GF-D8 (cell line): Measurements from ENCODE around the gene CTNNA2.
A peak's percentile ranks its signal among the peaks of the same experiment; 100 is the strongest.

ENCODE experiments used
- DNase-seq: peaks from one replicate; lab custom pipeline; 2025; lab: John Stamatoyannopoulos, UW

Gene CTNNA2

DNA sequence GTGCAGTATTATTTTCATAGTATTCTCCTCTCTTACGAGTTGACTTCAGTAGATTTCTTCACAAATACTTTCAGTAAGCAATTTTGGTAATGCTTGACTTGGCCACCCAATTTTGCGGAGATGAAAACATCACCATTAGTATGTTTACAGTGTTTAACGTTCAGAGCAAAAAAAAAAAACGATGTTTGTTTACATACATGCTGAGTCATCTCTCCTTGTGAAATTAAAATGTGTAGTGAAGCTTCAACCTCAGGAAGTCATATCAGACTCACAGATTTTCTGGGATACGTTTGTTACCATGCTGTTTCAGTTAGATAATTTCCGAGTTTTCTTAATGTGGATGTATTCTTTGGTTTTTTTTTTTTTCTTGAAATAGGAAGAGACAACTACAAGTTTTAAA, 100.1 kb downstream of the CTNNA2 start:
- DNase-seq, result no peak

DNA sequence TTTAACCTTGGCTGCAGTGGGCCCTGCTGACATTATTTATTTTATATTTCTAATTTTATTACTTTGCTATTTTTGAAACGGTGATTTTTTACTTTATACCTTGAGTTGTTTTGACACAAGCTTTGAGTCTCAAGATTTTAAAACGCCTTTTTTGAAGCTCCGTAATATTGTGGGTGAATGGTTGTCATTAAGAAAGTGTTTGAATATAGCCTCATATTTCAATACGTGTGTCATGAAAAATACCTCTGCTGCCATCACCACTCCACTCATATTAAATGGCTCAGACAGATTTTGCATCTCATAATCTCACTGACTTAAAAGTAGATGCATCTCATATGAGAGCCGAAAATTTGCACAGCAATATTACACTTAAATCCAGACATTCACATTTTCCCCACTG, 106.6 kb downstream of the CTNNA2 start:
- DNase-seq, result no peak

DNA sequence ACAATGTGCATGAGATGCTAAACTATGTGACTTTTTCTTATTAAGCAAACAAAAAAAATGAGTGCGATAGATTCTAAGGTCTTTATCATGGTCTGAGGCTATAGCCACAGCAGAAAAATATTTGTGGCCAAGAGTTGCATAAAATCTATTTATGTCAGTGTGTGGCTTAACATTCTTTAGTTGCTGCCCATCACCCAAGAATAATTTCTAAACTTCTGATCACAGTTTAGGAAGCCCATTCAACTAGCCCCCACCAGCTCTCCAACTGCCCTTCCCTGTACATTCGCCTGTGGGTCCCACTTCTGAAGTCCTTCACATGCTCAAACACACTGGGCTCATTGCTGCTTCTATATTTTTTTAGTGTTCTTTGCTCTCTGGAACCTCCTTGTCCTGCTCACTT, 107.1 kb downstream of the CTNNA2 start:
- no peak for DNase-seq

GRCh38 chr2:79620679-79621078, 107.8 kb downstream of the CTNNA2 start:
- DNase-seq, result no peak

DNA sequence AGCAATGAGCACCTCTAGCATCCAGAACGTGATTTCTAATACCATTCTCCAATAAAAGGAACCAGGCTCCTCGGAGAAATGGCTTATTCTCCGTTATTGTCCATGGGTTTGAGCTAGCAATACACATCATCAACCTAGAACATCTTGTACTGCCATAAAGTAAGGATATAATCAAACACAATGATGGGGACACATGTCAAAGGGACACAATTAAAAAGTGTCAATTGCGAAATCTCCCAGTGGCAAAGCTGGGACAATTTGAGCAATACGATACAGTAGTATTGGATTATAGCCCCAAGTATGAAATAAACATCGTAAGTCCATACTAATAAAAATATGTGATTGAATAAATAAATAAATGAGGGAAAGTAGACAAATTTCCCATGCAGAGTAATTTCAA, 108.4 kb downstream of the CTNNA2 start:
- DNase-seq, result no peak

GRCh38 chr2:79621755-79622154, 108.9 kb downstream of the CTNNA2 start:
- DNase-seq, result no peak

- DNase-seq, result no peak
These were observed 109.7 kb downstream of the CTNNA2 start for GRCh38 chr2:79622508-79622907.

- DNase-seq, result peak; percentile 1
These were observed 114.4 kb downstream of the CTNNA2 start for GRCh38 chr2:79627237-79627636.

DNA sequence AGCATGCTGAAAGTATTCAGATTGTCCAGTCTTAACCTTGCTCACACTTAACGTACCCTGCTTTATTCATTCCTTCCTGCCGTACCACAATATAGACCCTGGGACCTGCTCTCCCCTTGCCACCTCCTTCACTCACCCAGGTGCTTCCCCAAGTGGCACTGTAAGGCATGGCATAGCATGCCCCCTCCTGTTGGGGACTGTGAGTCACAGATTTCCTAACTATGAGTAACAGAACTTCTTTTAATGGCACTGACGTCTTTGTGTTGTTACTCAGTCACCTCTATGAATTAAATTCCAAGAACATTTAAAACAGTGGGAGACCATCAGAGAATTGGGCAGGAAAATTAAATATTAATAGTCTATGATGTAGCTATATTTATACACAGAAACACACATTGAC, 117.2 kb downstream of the CTNNA2 start:
- no peak for DNase-seq

- no peak for DNase-seq
These were observed 118.2 kb downstream of the CTNNA2 start for GRCh38 chr2:79630972-79631557.

DNA sequence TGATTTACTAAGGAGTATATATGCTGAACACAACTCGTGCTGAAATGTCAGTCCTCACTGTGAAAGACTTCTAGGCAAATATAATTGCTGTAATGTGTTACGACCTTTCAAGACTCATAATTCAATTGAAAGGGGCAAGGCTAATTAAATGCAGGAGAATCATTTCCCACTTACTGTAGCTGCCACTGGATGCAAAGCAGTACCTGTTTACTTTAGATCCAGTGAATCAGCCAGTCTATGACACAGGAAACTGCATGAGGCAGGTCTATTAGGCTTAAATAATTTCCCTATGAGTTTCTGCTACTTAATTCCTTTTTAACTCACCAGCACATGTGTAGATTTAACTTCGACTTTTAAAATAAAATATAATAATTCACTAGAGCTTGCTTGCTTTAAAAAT, 125.6 kb downstream of the CTNNA2 start:
- DNase-seq, result no peak

- no peak for DNase-seq
These were observed 126.1 kb downstream of the CTNNA2 start for GRCh38 chr2:79638954-79639353.

- no peak for DNase-seq
These were observed 127.2 kb downstream of the CTNNA2 start for GRCh38 chr2:79640001-79640400.

- no peak for DNase-seq
These were observed 136.7 kb downstream of the CTNNA2 start for GRCh38 chr2:79649531-79649930.

DNA sequence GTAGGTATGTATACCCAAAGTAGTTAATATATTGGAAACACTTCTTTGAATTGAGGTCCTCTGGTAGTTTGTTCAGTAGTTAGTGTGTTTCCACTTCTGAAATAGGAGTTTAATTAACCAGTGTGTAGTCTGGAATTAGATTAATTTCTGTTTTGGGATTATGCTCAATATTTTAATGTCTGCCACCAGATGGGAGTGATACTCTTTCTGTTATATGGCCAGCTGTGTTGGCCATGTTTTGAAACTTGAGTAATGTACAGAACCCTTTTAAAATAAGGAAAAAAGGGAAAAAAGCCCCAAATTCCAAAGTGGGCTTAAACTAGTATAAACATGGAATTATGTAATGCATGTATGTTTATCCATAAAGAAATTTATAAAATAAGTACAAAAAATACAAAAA, 147.7 kb downstream of the CTNNA2 start:
- no peak for DNase-seq

- no peak for DNase-seq
These were observed 152.2 kb downstream of the CTNNA2 start for GRCh38 chr2:79665091-79665490.

DNA sequence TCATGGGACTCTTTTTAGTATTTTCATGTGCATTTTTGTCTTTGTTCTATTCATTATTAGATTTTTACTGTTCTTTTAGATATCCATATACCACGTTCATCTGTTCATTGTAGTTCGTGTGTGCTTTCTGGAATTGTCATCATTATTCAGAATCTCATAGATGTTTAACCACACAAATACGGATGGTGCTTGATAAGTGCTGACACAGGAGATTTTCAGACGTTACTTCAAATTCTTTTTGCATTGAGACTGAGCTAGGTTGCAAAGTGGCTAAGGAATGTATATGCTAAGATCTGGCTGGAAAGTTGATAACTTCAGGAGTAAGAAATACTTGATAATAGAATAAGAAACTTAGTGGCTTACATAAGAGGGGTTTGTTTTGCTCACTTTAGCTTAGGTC, 153.6 kb downstream of the CTNNA2 start:
- no peak for DNase-seq

GRCh38 chr2:79669714-79670113, 156.9 kb downstream of the CTNNA2 start:
- no peak for DNase-seq

DNA sequence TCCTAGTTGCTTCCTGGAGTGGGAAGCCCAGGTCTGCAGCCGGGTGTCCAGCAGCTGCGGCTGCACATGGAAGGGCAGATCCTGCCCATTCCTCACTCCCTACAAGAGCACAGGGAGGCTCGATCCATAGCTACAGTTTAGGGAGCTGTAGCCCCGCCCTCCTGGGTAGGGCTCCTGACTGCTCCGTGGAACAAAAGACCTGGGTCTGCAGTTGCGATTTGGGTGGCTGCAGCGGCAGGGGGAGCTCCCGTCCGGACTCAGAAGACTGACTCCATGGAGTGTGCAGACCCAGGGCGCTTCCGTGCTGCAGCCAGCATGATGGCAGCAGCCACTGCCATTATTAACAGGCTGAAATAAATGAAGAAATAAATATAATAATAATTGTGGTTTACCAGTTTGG, 157.3 kb downstream of the CTNNA2 start:
- DNase-seq, result no peak

DNA sequence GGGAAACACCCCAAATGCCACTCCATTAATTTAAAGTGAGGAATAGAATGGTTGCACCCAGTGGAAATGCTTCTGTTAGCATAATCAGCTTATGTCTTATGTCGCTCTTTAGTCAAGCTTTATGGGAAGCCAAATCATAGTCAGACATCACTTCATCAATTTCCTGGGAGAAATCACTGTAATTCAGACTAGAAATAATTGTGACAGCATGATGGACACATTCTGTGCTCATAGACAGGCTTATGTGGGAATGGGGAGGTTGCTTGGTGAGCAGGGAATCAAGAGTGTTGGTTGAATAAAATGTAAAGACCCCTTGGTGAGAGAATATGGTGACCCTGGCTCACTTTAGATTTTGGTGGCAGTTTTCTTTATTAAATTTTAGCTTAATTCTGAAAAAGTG, 174.0 kb downstream of the CTNNA2 start:
- DNase-seq, result no peak

DNA sequence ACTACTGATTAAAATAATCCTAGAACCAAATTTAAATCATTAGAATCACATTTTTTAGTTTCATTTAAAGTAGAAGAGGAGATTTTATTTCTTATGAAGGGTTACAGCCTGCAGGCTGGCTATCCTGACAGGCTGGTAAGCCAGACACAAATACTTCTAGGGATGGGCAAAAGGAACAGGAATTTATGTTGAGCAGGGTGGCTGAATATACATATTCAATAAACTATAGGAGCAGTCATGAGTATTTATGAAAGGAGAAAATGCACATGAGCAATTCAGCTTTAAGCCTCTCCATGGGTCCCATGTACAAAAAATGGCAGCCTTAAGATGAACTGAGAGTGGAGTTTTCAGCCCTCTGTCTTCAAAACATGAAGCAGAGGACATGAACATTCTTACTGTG, 182.4 kb downstream of the CTNNA2 start:
- no peak for DNase-seq

DNA sequence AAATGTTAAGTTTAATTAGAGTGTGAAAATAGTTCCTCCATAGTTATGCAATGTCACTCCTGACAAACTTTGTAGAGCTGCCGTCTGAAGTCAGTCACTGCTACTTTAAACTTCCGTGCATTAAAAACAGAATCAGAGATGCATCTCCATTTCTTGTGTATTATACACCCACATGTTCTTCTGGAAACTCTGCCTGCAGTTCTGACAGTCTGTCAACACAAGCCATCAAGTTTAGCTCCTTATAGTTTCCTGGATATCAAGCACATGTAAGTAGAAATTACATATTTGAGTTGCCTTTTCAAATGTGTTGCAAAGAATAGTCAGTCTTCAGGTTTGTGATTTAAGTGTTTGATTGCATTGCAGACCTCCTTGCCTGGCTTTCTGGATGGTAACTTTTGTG, 184.3 kb downstream of the CTNNA2 start:
- DNase-seq, result no peak

DNA sequence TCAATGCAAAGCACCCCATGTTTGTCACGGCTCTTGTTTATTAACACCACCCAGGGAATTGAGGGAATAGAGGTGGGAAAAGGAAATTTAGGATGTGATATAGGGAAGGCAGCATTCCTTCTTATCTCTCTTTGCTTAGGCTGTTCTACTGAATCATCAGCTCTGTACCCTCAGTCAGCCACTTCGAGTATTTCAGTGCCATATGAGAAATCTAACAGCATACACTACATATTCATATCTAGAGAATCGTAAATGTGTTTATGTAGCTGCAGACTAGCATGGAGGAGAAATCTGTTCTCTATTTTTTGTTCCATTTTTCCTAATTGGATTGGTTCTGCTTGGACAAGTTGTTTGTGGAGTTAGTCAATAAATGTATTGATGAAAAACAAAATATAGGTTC, 187.8 kb downstream of the CTNNA2 start:
- no peak for DNase-seq

DNA sequence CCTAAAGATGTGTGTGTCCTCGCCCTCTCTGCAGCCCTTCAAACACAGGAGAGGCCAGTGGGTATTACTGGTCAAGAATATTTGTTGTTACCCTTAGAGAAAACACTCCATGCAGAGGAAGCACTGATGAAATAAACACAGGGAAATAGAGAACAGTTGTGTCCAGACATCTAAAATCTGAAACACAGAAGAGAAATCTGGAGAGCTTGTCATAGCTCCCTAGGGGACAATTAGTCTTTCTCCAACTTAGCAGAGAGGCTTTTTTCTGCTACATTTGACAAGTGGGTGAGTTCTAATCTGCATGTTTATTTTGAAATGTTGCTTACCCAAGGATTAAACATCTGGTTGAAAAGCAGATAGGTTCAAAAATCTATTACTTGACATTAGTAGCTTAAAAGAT, 190.1 kb downstream of the CTNNA2 start:
- no peak for DNase-seq

DNA sequence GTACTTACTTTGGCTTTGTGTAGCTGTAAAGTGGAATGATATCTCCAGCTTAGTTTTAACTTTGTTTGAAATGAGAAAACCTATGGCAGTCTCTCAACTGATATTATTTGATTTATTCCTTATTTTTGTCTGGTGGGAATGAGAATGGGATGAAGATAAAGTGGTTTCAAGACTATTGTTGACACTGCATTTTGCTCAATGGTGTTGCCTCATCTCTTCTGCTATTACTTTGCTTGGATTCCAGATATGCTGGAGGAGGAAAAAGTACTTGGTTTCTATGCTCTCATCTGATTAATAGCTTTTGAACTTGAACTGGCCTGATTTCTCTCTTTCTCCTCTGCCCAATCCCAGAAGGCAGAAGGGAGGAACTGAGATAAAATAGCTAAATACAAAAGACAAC, 198.2 kb downstream of the CTNNA2 start:
- no peak for DNase-seq
